A549 (cell line): Measurements from ENCODE around the gene NNAT. TPM values are rescaled to one million over a fixed set of nuclear protein-coding genes. Genes with fewer than 3 reads are reported as not detected.
A peak's percentile ranks its signal among the peaks of the same experiment; 100 is the strongest.

ENCODE experiments used
- ATAC-seq, 2 experiments: fragments of 200-7000 bp in 1 of 2; fragments of >200 bp in 1 of 2; cut with Nextera tagmentation in 1 of 2; cut with Tn5 transposase in 1 of 2; 3 replicates each; pipeline versions ENCODE4 v1.8.0 to v1.9.1; 2018 to 2020; ENCODE audit warnings: mild to moderate bottlenecking in 1 of 2, moderate library complexity in 1 of 2
- CTCF ChIA-PET: fragments of 300-600 bp; sonication (Branson Sonifier 250); formaldehyde crosslinking; extraction: SDS; loops from one replicate; lab custom pipeline; 2021; ENCODE audit warnings: antibody characterized with exemption, inconsistent platforms; lab: Yijun Ruan, JAX
- POLR2A ChIA-PET: fragments of 350-600 bp; formaldehyde crosslinking; extraction: SDS; loops from one replicate; lab custom pipeline; 2021; ENCODE audit warnings: antibody characterized with exemption, inconsistent platforms; lab: Yijun Ruan, JAX
- DNase-seq, 2 experiments: peaks; one replicate each; pipeline versions ENCODE4 v3.0.0 to v3.0.0-alpha.2; 2011 to 2016; ENCODE audit warnings: low read depth in 1 of 2, low spot score in 1 of 2
- FAIRE-seq: peaks from 2 replicates; lab custom pipeline; 2011; peaks lifted over from hg19 to GRCh38; lab: Jason Lieb, UNC
- H3K27ac ChIP-seq, 2 experiments: fragments of >200 bp; sonication (Bioruptor Twin); formaldehyde crosslinking; 3 replicates each; pipeline ENCODE4 v1.5.1; 2016 to 2017
- H3K4me1 ChIP-seq: fragments of >200 bp; sonication (Bioruptor Twin); formaldehyde crosslinking; 3 replicates; pipeline ENCODE4 v1.6.1; 2016
- H3K4me2 ChIP-seq: fragments of >200 bp; sonication (Bioruptor Twin); formaldehyde crosslinking; 3 replicates; pipeline ENCODE4 v1.6.1; 2016
- H3K4me3 ChIP-seq: fragments of >200 bp; sonication (Bioruptor Twin); formaldehyde crosslinking; 3 replicates; pipeline ENCODE4 v1.5.1; 2016
- H3K9me3 ChIP-seq: fragments of >200 bp; sonication (Bioruptor Twin); formaldehyde crosslinking; 3 replicates; pipeline ENCODE4 v1.6.1; 2016
- BHLHE40 ChIP-seq: IDR thresholded peaks from 2 replicates; pipeline ENCODE4 v1.6.1; 2012; ENCODE audit warnings: low read depth, low read length, inconsistent platforms
- CBX2 ChIP-seq: fragments of 200-600 bp; sonication (generic); IDR thresholded peaks from 2 replicates; pipeline ENCODE4 v1.6.1; 2016; ENCODE audit warnings: low read depth, mild to moderate bottlenecking, borderline replicate concordance
- CEBPB ChIP-seq, 2 experiments: fragments of >200 bp in 1 of 2; sonication (Bioruptor Twin) in 1 of 2; formaldehyde crosslinking in 1 of 2; IDR thresholded peaks; 2 replicates each; pipeline ENCODE4 v1.6.1; 2012 to 2016
- CTCF ChIP-seq: fragments of >200 bp; sonication (Bioruptor Twin); formaldehyde crosslinking; IDR thresholded peaks from 3 replicates; pipeline ENCODE4 v1.5.1; 2016
- E2F6 ChIP-seq: IDR thresholded peaks from 2 replicates; pipeline ENCODE4 v1.6.1; 2012; ENCODE audit warnings: low read depth, borderline replicate concordance
- EP300 ChIP-seq, 2 experiments: fragments of >200 bp; sonication (Bioruptor Twin); formaldehyde crosslinking; IDR thresholded peaks; 2 replicates in 1 of 2; 3 replicates in 1 of 2; pipeline ENCODE4 v1.6.1; 2016 to 2017
- ESRRA ChIP-seq: fragments of 150-350 bp; IDR thresholded peaks from 2 replicates; pipeline ENCODE4 v1.6.1; 2014; ENCODE audit warnings: mild to moderate bottlenecking, low read length, borderline replicate concordance
- FOSB ChIP-seq: fragments of 250-450 bp; sonication (Bioruptor Pico); IDR thresholded peaks from 2 replicates; pipeline ENCODE4 v1.5.0; 2020; ENCODE audit warnings: mild to moderate bottlenecking, moderate library complexity
- FOSL2 ChIP-seq, 2 experiments: fragments of 450-650 bp in 1 of 2; fragments of >200 bp in 1 of 2; sonication (Bioruptor Twin) in 1 of 2; formaldehyde crosslinking; IDR thresholded peaks; 2 replicates each; pipeline versions ENCODE4 v1.5.0 to v1.6.1; 2016 to 2020; ENCODE audit warnings: mild to moderate bottlenecking in 1 of 2, moderate library complexity in 1 of 2
- FOXS1 ChIP-seq: fragments of 250-450 bp; sonication (Bioruptor Pico); IDR thresholded peaks from 2 replicates; pipeline ENCODE4 v1.5.0; 2020; ENCODE audit warnings: mild to moderate bottlenecking, moderate library complexity
- GATA3 ChIP-seq: IDR thresholded peaks from 2 replicates; pipeline ENCODE4 v1.6.1; 2012; ENCODE audit warnings: borderline replicate concordance
- HEYL ChIP-seq: fragments of 250-450 bp; sonication (Bioruptor Pico); IDR thresholded peaks from 2 replicates; pipeline ENCODE4 v1.8.0; 2021; ENCODE audit warnings: mild to moderate bottlenecking, moderate library complexity
- HMGXB4 ChIP-seq: fragments of 250-450 bp; sonication (Bioruptor Pico); IDR thresholded peaks from 2 replicates; pipeline ENCODE4 v1.5.0; 2021; ENCODE audit warnings: mild to moderate bottlenecking, moderate library complexity, borderline replicate concordance
- HOXA7 ChIP-seq: fragments of 250-450 bp; sonication (Bioruptor Pico); IDR thresholded peaks from 2 replicates; pipeline ENCODE4 v1.5.0; 2020; ENCODE audit warnings: mild to moderate bottlenecking, moderate library complexity
- HOXB5 ChIP-seq: fragments of 250-450 bp; sonication (Bioruptor Pico); IDR thresholded peaks from 2 replicates; pipeline ENCODE4 v1.5.0; 2020; ENCODE audit warnings: mild to moderate bottlenecking, moderate library complexity
- JUN ChIP-seq, 2 experiments: fragments of >200 bp; sonication (Bioruptor Twin); formaldehyde crosslinking; IDR thresholded peaks; 2 replicates in 1 of 2; 3 replicates in 1 of 2; pipeline ENCODE4 v1.6.1; 2016 to 2017
- JUNB ChIP-seq: fragments of >200 bp; sonication (Bioruptor Twin); formaldehyde crosslinking; IDR thresholded peaks from 2 replicates; pipeline ENCODE4 v1.6.1; 2016
- KDM5A ChIP-seq: fragments of 200-600 bp; sonication (generic); IDR thresholded peaks from 2 replicates; pipeline ENCODE4 v1.6.1; 2016; ENCODE audit warnings: antibody characterized with exemption, mild to moderate bottlenecking
- MAFK ChIP-seq: fragments of 450-650 bp; IDR thresholded peaks from 2 replicates; pipeline ENCODE4 v1.6.1; 2014; ENCODE audit not compliant: partially characterized antibody
- MAZ ChIP-seq: fragments of 150-350 bp; IDR thresholded peaks from 2 replicates; pipeline ENCODE4 v1.6.1; 2014; ENCODE audit warnings: antibody characterized with exemption, low read depth, low read length, borderline replicate concordance
- MYC ChIP-seq: IDR thresholded peaks from 2 replicates; pipeline ENCODE4 v1.6.1; 2012; ENCODE audit warnings: mild to moderate bottlenecking, inconsistent platforms, low read length, improper control_type of control experiment, borderline replicate concordance
- NPAS2 ChIP-seq: fragments of 250-450 bp; sonication (Bioruptor Pico); IDR thresholded peaks from 2 replicates; pipeline ENCODE4 v1.8.0; 2022; ENCODE audit warnings: mild to moderate bottlenecking, moderate library complexity, borderline replicate concordance
- NR3C1 ChIP-seq: fragments of >200 bp; sonication (Bioruptor Twin); formaldehyde crosslinking; IDR thresholded peaks from 3 replicates; pipeline ENCODE4 v1.6.1; 2017
- PHF8 ChIP-seq: fragments of 200-600 bp; sonication (generic); IDR thresholded peaks from 2 replicates; pipeline ENCODE4 v1.6.1; 2016; ENCODE audit warnings: low read depth, mild to moderate bottlenecking, antibody characterized with exemption, moderate library complexity, borderline replicate concordance
- RAD21 ChIP-seq, 2 experiments: fragments of >200 bp in 1 of 2; sonication (Bioruptor Twin) in 1 of 2; formaldehyde crosslinking in 1 of 2; IDR thresholded peaks in 1 of 2; conservative IDR thresholded peaks in 1 of 2; 2 replicates in 1 of 2; 3 replicates in 1 of 2; pipeline ENCODE4 v1.6.1; 2012 to 2018; ENCODE audit warnings: inconsistent platforms in 1 of 2
- RARB ChIP-seq: fragments of 250-450 bp; sonication (Bioruptor Pico); IDR thresholded peaks from 2 replicates; pipeline ENCODE4 v1.8.0; 2021; ENCODE audit warnings: mild to moderate bottlenecking, moderate library complexity
- RFX5 ChIP-seq: fragments of 450-650 bp; IDR thresholded peaks from 2 replicates; pipeline ENCODE4 v1.7.1; 2014; ENCODE audit warnings: antibody characterized with exemption, mild to moderate bottlenecking, moderate library complexity
- RNF2 ChIP-seq: fragments of 200-600 bp; sonication (generic); IDR thresholded peaks from 2 replicates; pipeline ENCODE4 v1.6.1; 2016; ENCODE audit warnings: low read depth, mild to moderate bottlenecking, antibody characterized with exemption, moderate library complexity, borderline replicate concordance
- SMC3 ChIP-seq: fragments of >200 bp; sonication (Bioruptor Twin); formaldehyde crosslinking; IDR thresholded peaks from 3 replicates; pipeline ENCODE4 v1.6.1; 2018; ENCODE audit warnings: inconsistent platforms
- TFCP2L1 ChIP-seq: fragments of 250-450 bp; sonication (Bioruptor Pico); IDR thresholded peaks from 2 replicates; pipeline ENCODE4 v1.5.0; 2021; ENCODE audit warnings: mild to moderate bottlenecking
- TP53 ChIP-seq: fragments of 250-450 bp; sonication (Bioruptor Pico); IDR thresholded peaks from 2 replicates; pipeline ENCODE4 v1.5.0; 2021; ENCODE audit warnings: mild to moderate bottlenecking, moderate library complexity
- USF2 ChIP-seq: fragments of 450-650 bp; IDR thresholded peaks from 2 replicates; pipeline ENCODE4 v1.6.1; 2014; ENCODE audit warnings: antibody characterized with exemption
- ZC3H11A ChIP-seq: fragments of 450-650 bp; IDR thresholded peaks from 2 replicates; pipeline ENCODE4 v1.6.1; 2014; ENCODE audit warnings: antibody characterized with exemption, mild to moderate bottlenecking
- WGBS: methylation state at CpG from one replicate; pipeline ENCODE4 v1.1.6; 2017; ENCODE audit errors: missing lambda C conversion rate; 5-methylcytosine and 5-hydroxymethylcytosine counted together
- polyA plus RNA-seq, 4 experiments: library from polyadenylated mRNA; depleted of rRNA in 3 of 4; stranded (reverse); fragments of >200 nt; fragmentation: RNase III in 1 of 4; extraction: RNeasy Plus Mini Kit Qiagen cat#74134 plus additional on column Dnase treatment in 1 of 4; gene quantifications; 2 replicates in 3 of 4; 3 replicates in 1 of 4; pipeline ENCODE4 v1.2.3, GENCODE V29; 2011 to 2017

The NNAT gene
- polyA plus RNA-seq, 2 of the 4 experiments (the other 2 are of a cell fraction) = not detected

GRCh38 chr20:37542281-37542680 lies 21.2 kb downstream of the NNAT start (continued):
- no peak for TF ChIP-seq MAZ
- peak; percentile 29; the same call in 1 of the 2 replicates for TF ChIP-seq HMGXB4 (CRISPR knock-in tag)
- TF ChIP-seq JUN (IDR thresholded peaks at IDR 0.05) = no peak
- TF ChIP-seq RFX5 = no peak
- no peak for TF ChIP-seq MYC
- TF ChIP-seq PHF8 = no peak
- TF ChIP-seq RARB (CRISPR knock-in tag) = 0 out of 2 replicates have a peak, but pooled peaks have one; percentile 62
- TF ChIP-seq FOXS1 (CRISPR knock-in tag) = peak; percentile 93
- peak; percentile 90 for TF ChIP-seq HOXB5 (CRISPR knock-in tag)
- TF ChIP-seq MAFK = no peak
- TF ChIP-seq HEYL = peak; percentile 95
- TF ChIP-seq FOSL2 (IDR thresholded peaks at IDR 0.05) = no peak
- peak; percentile 16; the same call in 1 of the 2 replicates for TF ChIP-seq FOSL2 (CRISPR knock-in tag; IDR thresholded peaks at IDR 0.05)
- no peak for TF ChIP-seq TP53 (CRISPR knock-in tag)
- TF ChIP-seq RNF2 = no peak
- no peak for TF ChIP-seq BHLHE40
- no peak for TF ChIP-seq KDM5A
- no peak for TF ChIP-seq USF2
- no peak for TF ChIP-seq HOXA7

GRCh38 chr20:37543828-37544227 lies 22.8 kb downstream of the NNAT start:
- ChIA-PET CTCF (interaction anchor here (1.0 to 3.8 kb wide), 4 partner anchors 10 to 275 kb away, joined by 3 to 30 read pairs (median 18); no protein-coding TSS in a partner anchor), POLR2A (interaction anchor here (1.0 kb wide), 1 partner anchor 255 kb away, joined by 3 read pairs; the partner anchor contains the start of gene MANBAL)
- ATAC-seq (peak; percentile 87), DNase-seq (peak; percentile 42 to 51), FAIRE-seq (no peak)
- Histone ChIP-seq H3K4me3 (no peak overlapping the region), H3K27ac (no peak overlapping the region), H3K4me2 (no peak overlapping the region), H3K9me3 (no peaks in the 10 kb centered on the region), H3K4me1 (peaks cover 6% of the 10 kb centered on the region; the same call in 1 of the 3 replicates)
- 55% methylated on average over 3 of the region's 3 CpGs for WGBS
- TF ChIP-seq CBX2 (no peak), CTCF (peak; percentile 32; the same call in 2 of the 3 replicates), CEBPB (IDR thresholded peaks at IDR 0.05) (peak; percentile 33 to 55; a peak in 3 of 4 replicates), FOSB (CRISPR knock-in tag) (no peak), RAD21 (conservative IDR thresholded peaks at IDR 0.05 in 1 of 2, IDR thresholded peaks at IDR 0.05 in 1 of 2) (0 out of 5 replicates have a peak, but pooled peaks of 1 of the 2 experiments have one; percentile 26), E2F6 (no peak), ZC3H11A (no peak), KDM5A (no peak), MAZ (no peak), NPAS2 (CRISPR knock-in tag) (no peak), JUNB (no peak), EP300 (IDR thresholded peaks at IDR 0.05) (no peak), TFCP2L1 (CRISPR knock-in tag) (no peak), GATA3 (no peak), NR3C1 (no peak), HMGXB4 (CRISPR knock-in tag) (no peak), ESRRA (no peak), SMC3 (0 out of 3 replicates have a peak, but pooled peaks have one; percentile 11)
